Neutrophil (primary cell): ENCODE measurements around the gene VGF.
"Not testable (repeated sequence)": the region's sequence is repeated elsewhere in the genome, so short reads cannot be mapped to it uniquely, and the experiment has no call there.

Experiments
- H3K27ac ChIP-seq: fragments of 200-600 bp; sonication (generic); 2 replicates; pipeline ENCODE4 v1.5.1; 2016; ENCODE audit warnings: mild to moderate bottlenecking, moderate library complexity
- H3K27me3 ChIP-seq: fragments of 200-600 bp; sonication (generic); 2 replicates; pipeline ENCODE4 v1.6.0; 2016; ENCODE audit warnings: mild to moderate bottlenecking
- H3K36me3 ChIP-seq: fragments of 200-600 bp; sonication (generic); 2 replicates; pipeline ENCODE4 v1.5.1; 2017
- H3K4me1 ChIP-seq, 2 experiments: fragments of 200-600 bp in 1 of 2; sonication (generic) in 1 of 2; 1 replicate in 1 of 2; 2 replicates in 1 of 2; pipeline versions ENCODE4 v1.5.1 to v1.6.1; 2013 to 2016; ENCODE audit warnings: low read depth in 1 of 2, low read length in 1 of 2, mild to moderate bottlenecking in 1 of 2, moderate library complexity in 1 of 2; ENCODE audit not compliant: control insufficient read depth in 1 of 2, insufficient read depth in 1 of 2
- H3K4me3 ChIP-seq, 2 experiments: fragments of 200-600 bp in 1 of 2; sonication (generic) in 1 of 2; 1 replicate in 1 of 2; 2 replicates in 1 of 2; pipeline ENCODE4 v1.5.1; 2013 to 2016; ENCODE audit warnings: low read depth in 1 of 2, low read length in 1 of 2, mild to moderate bottlenecking in 1 of 2, moderate library complexity in 1 of 2
- H3K9me3 ChIP-seq: fragments of 200-600 bp; sonication (generic); 2 replicates; pipeline ENCODE4 v1.5.1; 2016
- CTCF ChIP-seq: fragments of 200-600 bp; sonication (generic); IDR thresholded peaks from 2 replicates; pipeline ENCODE4 v1.5.1; 2016; ENCODE audit warnings: antibody characterized with exemption

The VGF gene

GRCh38 chr7:101137651-101138212, 27.6 kb downstream of the VGF start:
- no peak overlapping the region for H3K27ac ChIP-seq
- no peak for TF ChIP-seq CTCF
- H3K4me1 ChIP-seq: no peaks in the 10 kb centered on the region

DNA sequence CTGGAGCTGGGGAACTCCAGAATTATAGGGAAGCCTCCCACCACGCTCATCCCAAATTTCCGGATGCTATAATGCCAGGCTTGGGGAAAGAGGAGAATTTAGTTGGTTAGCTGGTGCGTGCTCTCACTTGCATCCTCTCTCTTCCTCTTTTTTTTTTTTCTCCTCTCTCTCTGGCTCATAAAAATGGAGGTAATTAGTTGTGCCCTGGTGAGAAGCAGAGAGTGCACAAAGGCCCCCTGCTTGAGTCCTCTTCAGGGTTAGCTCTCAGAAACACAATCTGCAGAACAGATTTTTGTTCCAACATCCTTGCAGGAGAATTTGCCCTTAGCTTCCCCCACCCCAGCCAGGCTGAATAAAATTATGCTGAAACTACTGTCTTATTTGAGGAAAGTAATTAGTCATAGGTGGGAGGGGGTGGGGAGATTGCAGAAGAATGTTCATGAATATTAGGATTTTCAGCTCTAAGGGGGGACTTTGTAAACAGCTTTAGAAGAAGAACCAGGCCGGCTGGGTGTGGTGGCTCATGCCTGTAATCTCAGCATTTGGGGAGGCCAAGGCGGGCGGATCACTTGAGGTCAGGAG, 30.9 kb downstream of the VGF start:
- no peak overlapping the region for H3K4me3 ChIP-seq
- H3K27me3 ChIP-seq: peaks cover 64% of the 10 kb centered on the region
- no peak overlapping the region for H3K27ac ChIP-seq
- H3K36me3 ChIP-seq: no peaks in the 10 kb centered on the region
- no peak for TF ChIP-seq CTCF
- H3K4me1 ChIP-seq: no peaks in the 10 kb centered on the region
- H3K9me3 ChIP-seq: no peaks in the 10 kb centered on the region

More at GRCh38 chr7:101137651-101138212, 27.6 kb downstream of the VGF start:
- H3K36me3 ChIP-seq: no peaks in the 10 kb centered on the region
- no peaks in the 10 kb centered on the region for H3K9me3 ChIP-seq
- no peak overlapping the region for H3K4me3 ChIP-seq
- H3K27me3 ChIP-seq: peaks cover 56% of the 10 kb centered on the region

GRCh38 chr7:101133621-101134398, 31.6 kb downstream of the VGF start:
- TF ChIP-seq CTCF: no peak
- no peak overlapping the region for H3K4me3 ChIP-seq
- no peaks in the 10 kb centered on the region for H3K4me1 ChIP-seq
- H3K27me3 ChIP-seq: peaks cover 64% of the 10 kb centered on the region
- H3K27ac ChIP-seq: no peak overlapping the region
- no peaks in the 10 kb centered on the region for H3K36me3 ChIP-seq
- H3K9me3 ChIP-seq: no peaks in the 10 kb centered on the region

DNA sequence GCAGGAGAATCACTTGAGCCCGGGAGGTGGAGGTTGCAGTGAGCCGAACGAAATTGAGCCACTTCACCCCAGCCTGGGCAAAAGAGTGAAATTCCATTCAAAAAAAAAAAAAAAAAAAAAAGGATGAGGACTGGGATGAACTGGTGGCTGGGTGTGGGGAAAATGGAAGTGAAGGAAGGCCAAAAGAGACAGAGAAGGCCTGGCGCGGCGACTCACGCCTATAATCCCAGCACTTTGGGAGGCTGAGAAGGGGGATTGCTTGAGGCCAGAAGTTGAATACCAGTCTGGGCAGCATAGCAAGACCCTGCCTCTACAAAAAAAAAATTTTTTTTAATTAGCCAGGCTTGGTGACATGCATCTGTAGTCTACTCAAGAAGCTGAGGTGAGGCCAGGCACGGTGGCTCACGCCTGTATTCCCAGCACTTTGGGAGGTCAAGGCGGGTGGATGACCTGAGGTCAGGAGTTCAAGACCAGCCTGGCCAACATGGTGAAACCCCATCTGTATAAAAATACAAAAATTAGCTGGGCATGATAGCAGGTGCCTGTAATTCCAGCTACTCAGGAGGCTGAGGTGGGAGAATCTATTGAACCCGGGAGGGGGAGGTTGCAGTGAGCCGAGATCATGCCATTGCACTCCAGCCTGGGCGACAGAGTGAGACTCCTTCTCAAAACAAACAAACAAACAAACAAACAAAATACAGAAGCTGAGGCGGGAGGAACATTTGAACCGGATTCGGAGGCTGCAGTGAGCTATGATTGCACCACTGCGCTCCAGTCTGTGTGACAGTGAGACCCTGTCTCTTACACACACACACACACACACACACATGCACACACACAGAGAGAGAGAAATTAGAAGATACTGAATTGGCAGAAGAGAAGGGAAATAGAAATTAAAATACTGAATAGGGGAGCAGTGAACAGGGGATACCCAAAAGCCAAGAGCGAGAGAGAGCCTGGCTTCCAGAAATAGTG, 32.5 kb downstream of the VGF start:
- not testable (repeated sequence) for H3K4me3 ChIP-seq, H3K36me3 ChIP-seq, H3K4me1 ChIP-seq, H3K27ac ChIP-seq, H3K9me3 ChIP-seq
- peaks cover 63% of the 10 kb centered on the region for H3K27me3 ChIP-seq

DNA sequence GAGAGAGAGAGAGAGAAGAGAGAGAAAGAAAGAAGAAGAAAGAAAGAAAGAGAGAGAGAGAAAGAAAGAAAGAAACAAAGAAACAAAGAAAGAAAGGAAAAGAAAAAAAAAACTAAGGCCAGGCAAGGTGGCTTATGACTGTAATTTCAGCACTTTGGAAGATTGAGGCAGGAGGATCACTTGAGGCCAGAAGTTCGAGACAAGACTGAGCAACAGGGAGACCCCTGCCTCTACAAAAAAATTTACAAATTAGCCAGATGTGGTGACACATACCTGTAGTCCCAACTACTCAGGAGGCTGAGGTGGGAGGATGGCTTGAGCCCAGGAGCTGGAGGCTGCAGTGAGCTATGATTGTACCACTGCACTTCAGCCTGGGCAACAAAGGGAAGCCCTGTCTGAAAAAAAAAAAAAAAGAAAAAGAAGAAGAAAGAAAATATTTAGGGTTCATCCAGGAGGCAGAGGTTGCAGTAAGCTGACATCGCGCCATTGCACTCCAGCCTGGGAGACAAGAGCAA, 35.7 kb downstream of the VGF start:
- Histone ChIP-seq H3K27ac (no peak overlapping the region), H3K4me1 (no peaks in the 10 kb centered on the region), H3K9me3 (no peaks in the 10 kb centered on the region), H3K36me3 (no peaks in the 10 kb centered on the region), H3K27me3 (peaks cover 66% of the 10 kb centered on the region), H3K4me3 (no peak overlapping the region)
- TF ChIP-seq CTCF: no peak
